ENCODE results near the gene SHROOM2.

Gene SHROOM2

GRCh38 chrX:9948406-9948805 is 162.2 kb downstream of the SHROOM2 start:
- 100% methylated on average over 2 of the region's 9 CpGs; no CpG with 5 or more reads in 1 of the 2 experiments for WGBS, 2 experiments (ENCODE audit: insufficient coverage in 2 of 2)
- Histone ChIP-seq H3K36me3 (ENCODE audit: control insufficient read depth, insufficient read depth, low read length) (peaks cover 40% of the 10 kb centered on the region), H3K4me1 (ENCODE audit: control insufficient read depth, insufficient read depth, low read length, poor library complexity, severe bottlenecking) (no peaks in the 10 kb centered on the region), H3K4me3 (ENCODE audit: extremely low read depth, insufficient read depth, low read length, poor library complexity, severe bottlenecking) (no peak overlapping the region), H3K27ac (ENCODE audit: low read depth, low read length, severe bottlenecking) (no peak overlapping the region), H3K9me3 (ENCODE audit: control insufficient read depth, low read length) (no peaks in the 10 kb centered on the region)

GRCh38 chrX:9952300-9952699 is 166.1 kb downstream of the SHROOM2 start:
- Histone ChIP-seq H3K4me1 (ENCODE audit: control insufficient read depth, insufficient read depth, low read length, poor library complexity, severe bottlenecking) (no peaks in the 10 kb centered on the region), H3K9me3 (ENCODE audit: control insufficient read depth, low read length) (no peaks in the 10 kb centered on the region), H3K36me3 (ENCODE audit: control insufficient read depth, insufficient read depth, low read length) (peaks cover 14% of the 10 kb centered on the region), H3K27ac (ENCODE audit: low read depth, low read length, severe bottlenecking) (no peak overlapping the region), H3K4me3 (ENCODE audit: extremely low read depth, insufficient read depth, low read length, poor library complexity, severe bottlenecking) (no peak overlapping the region)
- no CpG with 5 or more reads among the region's 1 CpG for WGBS, 2 experiments (ENCODE audit: insufficient coverage in 2 of 2)

- WGBS, 2 experiments (ENCODE audit: insufficient coverage in 2 of 2), result 93% methylated on average over 2 of the region's 2 CpGs; no CpG with 5 or more reads in 1 of the 2 experiments
- H3K36me3 ChIP-seq (ENCODE audit: control insufficient read depth, insufficient read depth, low read length), result peaks cover 5% of the 10 kb centered on the region
- H3K4me1 ChIP-seq (ENCODE audit: control insufficient read depth, insufficient read depth, low read length, poor library complexity, severe bottlenecking), result no peaks in the 10 kb centered on the region
- H3K9me3 ChIP-seq (ENCODE audit: control insufficient read depth, low read length), result no peaks in the 10 kb centered on the region
- H3K4me3 ChIP-seq (ENCODE audit: extremely low read depth, insufficient read depth, low read length, poor library complexity, severe bottlenecking), result no peak overlapping the region
- H3K27ac ChIP-seq (ENCODE audit: low read depth, low read length, severe bottlenecking), result no peak overlapping the region
These were observed 167.2 kb downstream of the SHROOM2 start for GRCh38 chrX:9953396-9953795.

GRCh38 chrX:9955506-9955905 is 169.3 kb downstream of the SHROOM2 start:
- H3K27ac ChIP-seq (ENCODE audit: low read depth, low read length, severe bottlenecking), result no peak overlapping the region
- H3K4me3 ChIP-seq (ENCODE audit: extremely low read depth, insufficient read depth, low read length, poor library complexity, severe bottlenecking), result no peak overlapping the region
- no peaks in the 10 kb centered on the region for H3K4me1 ChIP-seq (ENCODE audit: control insufficient read depth, insufficient read depth, low read length, poor library complexity, severe bottlenecking)
- no peaks in the 10 kb centered on the region for H3K9me3 ChIP-seq (ENCODE audit: control insufficient read depth, low read length)
- WGBS, 2 experiments (ENCODE audit: insufficient coverage in 2 of 2), result 100% methylated on average over 2 of the region's 6 CpGs; no CpG with 5 or more reads in 1 of the 2 experiments
- H3K36me3 ChIP-seq (ENCODE audit: control insufficient read depth, insufficient read depth, low read length), result no peaks in the 10 kb centered on the region

- H3K4me1 ChIP-seq (ENCODE audit: control insufficient read depth, insufficient read depth, low read length, poor library complexity, severe bottlenecking), result no peaks in the 10 kb centered on the region
- no peaks in the 10 kb centered on the region for H3K36me3 ChIP-seq (ENCODE audit: control insufficient read depth, insufficient read depth, low read length)
- H3K4me3 ChIP-seq (ENCODE audit: extremely low read depth, insufficient read depth, low read length, poor library complexity, severe bottlenecking), result no peak overlapping the region
- WGBS, 2 experiments (ENCODE audit: insufficient coverage in 2 of 2), result no CpG with 5 or more reads among the region's 9 CpGs
- no peak overlapping the region for H3K27ac ChIP-seq (ENCODE audit: low read depth, low read length, severe bottlenecking)
- no peaks in the 10 kb centered on the region for H3K9me3 ChIP-seq (ENCODE audit: control insufficient read depth, low read length)
These were observed 171.5 kb downstream of the SHROOM2 start for GRCh38 chrX:9957743-9958142.

- no peaks in the 10 kb centered on the region for H3K36me3 ChIP-seq (ENCODE audit: control insufficient read depth, insufficient read depth, low read length)
- H3K4me1 ChIP-seq (ENCODE audit: control insufficient read depth, insufficient read depth, low read length, poor library complexity, severe bottlenecking), result no peaks in the 10 kb centered on the region
- no peak overlapping the region for H3K27ac ChIP-seq (ENCODE audit: low read depth, low read length, severe bottlenecking)
- H3K9me3 ChIP-seq (ENCODE audit: control insufficient read depth, low read length), result no peaks in the 10 kb centered on the region
- no peak overlapping the region for H3K4me3 ChIP-seq (ENCODE audit: extremely low read depth, insufficient read depth, low read length, poor library complexity, severe bottlenecking)
- no CpG with 5 or more reads among the region's 5 CpGs for WGBS, 2 experiments (ENCODE audit: insufficient coverage in 2 of 2)
These were observed 172.0 kb downstream of the SHROOM2 start for GRCh38 chrX:9958183-9958582.

- Histone ChIP-seq H3K4me3 (ENCODE audit: extremely low read depth, insufficient read depth, low read length, poor library complexity, severe bottlenecking) (no peak overlapping the region), H3K9me3 (ENCODE audit: control insufficient read depth, low read length) (no peaks in the 10 kb centered on the region), H3K36me3 (ENCODE audit: control insufficient read depth, insufficient read depth, low read length) (no peaks in the 10 kb centered on the region), H3K27ac (ENCODE audit: low read depth, low read length, severe bottlenecking) (no peak overlapping the region), H3K4me1 (ENCODE audit: control insufficient read depth, insufficient read depth, low read length, poor library complexity, severe bottlenecking) (no peaks in the 10 kb centered on the region)
- WGBS, 2 experiments (ENCODE audit: insufficient coverage in 2 of 2), result 100% methylated on average over 1 of the region's 5 CpGs; no CpG with 5 or more reads in 1 of the 2 experiments
These were observed 175.5 kb downstream of the SHROOM2 start for GRCh38 chrX:9961750-9962149.

- H3K36me3 ChIP-seq (ENCODE audit: control insufficient read depth, insufficient read depth, low read length), result no peaks in the 10 kb centered on the region
- WGBS, 2 experiments (ENCODE audit: insufficient coverage in 2 of 2), result 88 to 90% methylated on average over 2 to 5 of the region's 16 CpGs
- H3K4me3 ChIP-seq (ENCODE audit: extremely low read depth, insufficient read depth, low read length, poor library complexity, severe bottlenecking), result no peak within 1 kb of the TSS
- no peaks in the 10 kb centered on the region for H3K4me1 ChIP-seq (ENCODE audit: control insufficient read depth, insufficient read depth, low read length, poor library complexity, severe bottlenecking)
- H3K9me3 ChIP-seq (ENCODE audit: control insufficient read depth, low read length), result no peaks in the 10 kb centered on the region
- no peak within 1 kb of the TSS for H3K27ac ChIP-seq (ENCODE audit: low read depth, low read length, severe bottlenecking)
These were observed 180.7 kb downstream of the SHROOM2 start, which contains the start of gene CLDN34 for GRCh38 chrX:9966775-9967408. CLDN34 (plus strand) TSS chrX:9967358; CDS start chrX:9967358, 0 bp downstream.

GRCh38 chrX:9977635-9978034 is 191.4 kb downstream of the SHROOM2 start:
- Histone ChIP-seq H3K4me1 (ENCODE audit: control insufficient read depth, insufficient read depth, low read length, poor library complexity, severe bottlenecking) (no peaks in the 10 kb centered on the region), H3K27ac (ENCODE audit: low read depth, low read length, severe bottlenecking) (no peak overlapping the region), H3K9me3 (ENCODE audit: control insufficient read depth, low read length) (no peaks in the 10 kb centered on the region), H3K36me3 (ENCODE audit: control insufficient read depth, insufficient read depth, low read length) (no peaks in the 10 kb centered on the region), H3K4me3 (ENCODE audit: extremely low read depth, insufficient read depth, low read length, poor library complexity, severe bottlenecking) (no peak overlapping the region)
- 95 to 100% methylated on average over 2 of the region's 3 CpGs for WGBS, 2 experiments (ENCODE audit: insufficient coverage in 2 of 2)

GRCh38 chrX:9980401-9980800 is 194.2 kb downstream of the SHROOM2 start:
- 100% methylated on average over 1 to 2 of the region's 7 CpGs for WGBS, 2 experiments (ENCODE audit: insufficient coverage in 2 of 2)
- H3K4me3 ChIP-seq (ENCODE audit: extremely low read depth, insufficient read depth, low read length, poor library complexity, severe bottlenecking), result no peak overlapping the region
- no peaks in the 10 kb centered on the region for H3K36me3 ChIP-seq (ENCODE audit: control insufficient read depth, insufficient read depth, low read length)
- H3K4me1 ChIP-seq (ENCODE audit: control insufficient read depth, insufficient read depth, low read length, poor library complexity, severe bottlenecking), result no peaks in the 10 kb centered on the region
- no peaks in the 10 kb centered on the region for H3K9me3 ChIP-seq (ENCODE audit: control insufficient read depth, low read length)
- no peak overlapping the region for H3K27ac ChIP-seq (ENCODE audit: low read depth, low read length, severe bottlenecking)

- Histone ChIP-seq H3K4me1 (ENCODE audit: control insufficient read depth, insufficient read depth, low read length, poor library complexity, severe bottlenecking) (no peaks in the 10 kb centered on the region), H3K27ac (ENCODE audit: low read depth, low read length, severe bottlenecking) (no peak overlapping the region), H3K9me3 (ENCODE audit: control insufficient read depth, low read length) (no peaks in the 10 kb centered on the region), H3K4me3 (ENCODE audit: extremely low read depth, insufficient read depth, low read length, poor library complexity, severe bottlenecking) (no peak overlapping the region), H3K36me3 (ENCODE audit: control insufficient read depth, insufficient read depth, low read length) (no peaks in the 10 kb centered on the region)
- WGBS, 2 experiments (ENCODE audit: insufficient coverage in 2 of 2), result 100% methylated on average over 1 of the region's 5 CpGs; no CpG with 5 or more reads in 1 of the 2 experiments
These were observed 194.7 kb downstream of the SHROOM2 start for GRCh38 chrX:9980927-9981326.
